IPS DF 4.7 (cell line): ENCODE measurements around the gene GEN1.
A peak's percentile ranks its signal among the peaks of the same experiment; 100 is the strongest.

Source experiments
- DNase-seq: peaks from one replicate; pipeline ENCODE4 v3.0.0-alpha.2; 2013; ENCODE audit warnings: low spot score; ENCODE audit errors: extremely low read depth

GEN1 gene

GRCh38 chr2:17753803-17754663 lies at the start of gene GEN1, which contains the start of gene SMC6:
GEN1 (plus strand) TSS chr2:17754138; CDS start chr2:17759944, 5,806 bp downstream.
SMC6 (minus strand) TSS chr2:17753810; CDS start chr2:17745946, 7,864 bp downstream.
- peak; percentile 44 for DNase-seq

- no peak for DNase-seq
Observed at GRCh38 chr2:17706845-17707244, 47.1 kb upstream of the GEN1 start.

- DNase-seq, result no peak
Observed at GRCh38 chr2:17708501-17708900, 45.4 kb upstream of the GEN1 start.

GRCh38 chr2:17709897-17710296 lies 44.0 kb upstream of the GEN1 start:
- DNase-seq, result no peak

GRCh38 chr2:17710547-17711248 lies 43.2 kb upstream of the GEN1 start:
- no peak for DNase-seq

- DNase-seq, result no peak
Observed at GRCh38 chr2:17713291-17713690, 40.6 kb upstream of the GEN1 start.

GRCh38 chr2:17717666-17718065 lies 36.3 kb upstream of the GEN1 start:
- DNase-seq, result no peak

- DNase-seq, result no peak
Observed at GRCh38 chr2:17718689-17719088, 35.2 kb upstream of the GEN1 start.

GRCh38 chr2:17719562-17720371 lies 34.2 kb upstream of the GEN1 start:
- DNase-seq, result no peak

GRCh38 chr2:17728210-17728609 lies 25.7 kb upstream of the GEN1 start:
- DNase-seq, result no peak

GRCh38 chr2:17729880-17730279 lies 24.1 kb upstream of the GEN1 start:
- DNase-seq, result no peak

GRCh38 chr2:17733599-17733998 lies 20.3 kb upstream of the GEN1 start:
- no peak for DNase-seq

GRCh38 chr2:17735864-17736263 lies 18.1 kb upstream of the GEN1 start:
- no peak for DNase-seq

GRCh38 chr2:17736989-17737388 lies 16.9 kb upstream of the GEN1 start:
- DNase-seq, result no peak

- no peak for DNase-seq
Observed at GRCh38 chr2:17740203-17740602, 13.7 kb upstream of the GEN1 start.

- peak; percentile 49 for DNase-seq
Observed at GRCh38 chr2:17747684-17748452, 6.1 kb upstream of the GEN1 start.

- no peak for DNase-seq
Observed at GRCh38 chr2:17748745-17749144, 5.2 kb upstream of the GEN1 start.

- DNase-seq, result no peak
Observed at GRCh38 chr2:17749753-17750438, 4.0 kb upstream of the GEN1 start.

GRCh38 chr2:17752246-17752645 lies 1.7 kb upstream of the GEN1 start:
- DNase-seq, result no peak
